K562 (cell line): Measurements from ENCODE around the gene BTBD2. TPM values are rescaled to one million over a fixed set of nuclear protein-coding genes. Genes with fewer than 3 reads are reported as not detected.
A peak's percentile ranks its signal among the peaks of the same experiment; 100 is the strongest.

Experiments
- CCAR2 ChIP-seq: fragments of 200-400 bp; formaldehyde crosslinking; IDR thresholded peaks from 2 replicates; pipeline ENCODE4 v1.6.1; 2017; ENCODE audit warnings: mild to moderate bottlenecking, low read depth, low read length
- CEBPG ChIP-seq, 3 experiments: fragments of 200-800 bp in 1 of 3; sonication (Bioruptor generic) in 1 of 3; sonication (generic) in 1 of 3; formaldehyde crosslinking in 1 of 3; IDR thresholded peaks in 2 of 3; conservative IDR thresholded peaks in 1 of 3; 2 replicates each; pipeline versions ENCODE4 v1.6.1 to v1.8.0; 2016 to 2022; ENCODE audit warnings: missing compliant biosample characterization in 2 of 3, missing genetic modification characterization in 2 of 3, mild to moderate bottlenecking in 1 of 3, missing genetic modification reagents in 1 of 3
- CGGBP1 ChIP-seq: fragments of 250-450 bp; sonication (Bioruptor Pico); IDR thresholded peaks from 2 replicates; pipeline ENCODE4 v1.9.0; 2021; ENCODE audit warnings: mild to moderate bottlenecking
- DNMT1 ChIP-seq: fragments of 450-650 bp; IDR thresholded peaks from 2 replicates; pipeline ENCODE4 v1.6.1; 2016; ENCODE audit warnings: antibody characterized with exemption, mild to moderate bottlenecking
- KDM2B ChIP-seq: fragments of 250-450 bp; sonication (Bioruptor Pico); IDR thresholded peaks from 2 replicates; pipeline ENCODE4 v1.8.0; 2021; ENCODE audit warnings: mild to moderate bottlenecking, moderate library complexity
- KLF10 ChIP-seq: fragments of 250-450 bp; sonication (Bioruptor Pico); IDR thresholded peaks from 2 replicates; pipeline ENCODE4 v1.6.1; 2021; ENCODE audit warnings: matching md5 sums
- MTF1 ChIP-seq: fragments of 250-450 bp; sonication (Bioruptor Pico); IDR thresholded peaks from 2 replicates; pipeline ENCODE4 v1.9.0; 2021; ENCODE audit warnings: moderate library complexity, mild to moderate bottlenecking, inconsistent platforms, borderline replicate concordance
- MXI1 ChIP-seq: IDR thresholded peaks from 2 replicates; pipeline ENCODE4 v1.6.1; 2011; ENCODE audit warnings: low read depth, mild to moderate bottlenecking, improper control_type of control experiment, low read length
- NFIX ChIP-seq: fragments of 250-450 bp; sonication (Bioruptor Pico); IDR thresholded peaks from 2 replicates; pipeline ENCODE4 v1.4.0; 2020; ENCODE audit warnings: low read depth, mild to moderate bottlenecking, moderate library complexity
- POU5F1 ChIP-seq: fragments of 150-350 bp; IDR thresholded peaks from 2 replicates; pipeline ENCODE4 v1.6.1; 2014; ENCODE audit warnings: borderline replicate concordance, low read length, low read depth, mild to moderate bottlenecking; ENCODE audit not compliant: partially characterized antibody
- RBM34 ChIP-seq: fragments of 200-400 bp; formaldehyde crosslinking; IDR thresholded peaks from 2 replicates; pipeline ENCODE4 v1.6.1; 2018; ENCODE audit warnings: low read length, borderline replicate concordance; ENCODE audit not compliant: insufficient read depth
- SIRT6 ChIP-seq: IDR thresholded peaks from one replicate; pipeline ENCODE4 v1.6.1; 2012; ENCODE audit warnings: low read depth, mild to moderate bottlenecking, control low read depth, inconsistent platforms, low read length, moderate library complexity
- TEAD1 ChIP-seq, 2 experiments: fragments of 450-650 bp in 1 of 2; sonication (generic) in 1 of 2; formaldehyde crosslinking; IDR thresholded peaks; 2 replicates each; pipeline versions ENCODE4 v1.4.0 to v1.8.0; 2020 to 2022; ENCODE audit warnings: mild to moderate bottlenecking in 2 of 2, missing genetic modification reagents in 1 of 2
- U2AF2 ChIP-seq: fragments of 200-400 bp; formaldehyde crosslinking; optimal IDR thresholded peaks from 2 replicates; pipeline ENCODE3; 2017; ENCODE audit warnings: low read depth, mild to moderate bottlenecking, low read length
- ZBTB33 ChIP-seq: sonication (generic); formaldehyde crosslinking; IDR thresholded peaks from 2 replicates; pipeline ENCODE4 v1.8.1; 2023; ENCODE audit warnings: mild to moderate bottlenecking, missing genetic modification reagents
- ZBTB9 ChIP-seq: fragments of 450-650 bp; formaldehyde crosslinking; IDR thresholded peaks from 2 replicates; pipeline ENCODE4 v1.4.0; 2020; ENCODE audit warnings: mild to moderate bottlenecking, moderate library complexity
- ZNF217 ChIP-seq: sonication (generic); formaldehyde crosslinking; IDR thresholded peaks from 2 replicates; pipeline ENCODE4 v1.8.0; 2022; ENCODE audit warnings: mild to moderate bottlenecking, missing genetic modification reagents
- ZNF592 ChIP-seq: fragments of 450-650 bp; IDR thresholded peaks from 2 replicates; pipeline ENCODE4 v1.6.1; 2017; ENCODE audit warnings: antibody characterized with exemption, mild to moderate bottlenecking
- ZSCAN29 ChIP-seq: fragments of 450-650 bp; IDR thresholded peaks from 2 replicates; pipeline ENCODE4 v1.6.1; 2017
- polyA plus RNA-seq, 8 experiments: library from polyadenylated mRNA; depleted of rRNA in 4 of 8; stranded (reverse) in 5 of 8; unstranded in 3 of 8; fragments of >200 nt; fragmentation: Nextera tagmentation in 2 of 8; fragmentation: Illumina TruSeq in 1 of 8; extraction: Ambion mirVana in 2 of 8; extraction: Trizol in 1 of 8; gene quantifications; 2 replicates each; pipeline versions ENCODE4 v1.2.1 to v1.2.3, GENCODE V29; 2011 to 2014; ENCODE audit warnings: inconsistent platforms in 1 of 8, missing spikeins in 1 of 8
- total RNA-seq, 7 experiments: library from RNA; depleted of rRNA in 6 of 7; stranded (reverse); fragments of >200 nt in 6 of 7; fragmentation: Illumina TruSeq in 2 of 7; extraction: Trizol in 2 of 7; gene quantifications; 2 replicates each; pipeline versions ENCODE4 v1.2.1 to v1.2.3, GENCODE V29; 2011 to 2021; ENCODE audit warnings: low replicate concordance in 1 of 7

The BTBD2 gene
- total and polyA plus RNA-seq, 9 of the 15 experiments (the other 6 are each of a cell fraction or from before 2014, with no cell fraction given), result 0.10 to 15.6 (median 6.9) TPM

GRCh38 chr19:2050991-2051772 lies 35.7 kb upstream of the BTBD2 start, which contains the start of gene MKNK2 (continued):
- TF ChIP-seq CEBPG (CRISPR knock-in tag; IDR thresholded peaks at IDR 0.05), result no peak
- no peak for TF ChIP-seq CEBPG (tag; conservative IDR thresholded peaks at IDR 0.05 in 1 of 2, IDR thresholded peaks at IDR 0.05 in 1 of 2)
- peak; percentile 56; the same call in 1 of the 2 replicates for TF ChIP-seq ZNF592
- TF ChIP-seq TEAD1 (CRISPR knock-in tag; IDR thresholded peaks at IDR 0.05), result peak in 1 of 2 experiments; percentile 69; a peak in 2 of 4 replicates
- TF ChIP-seq MTF1 (CRISPR knock-in tag), result no peak
- TF ChIP-seq RBM34, result no peak
- no peak for TF ChIP-seq ZSCAN29
- TF ChIP-seq KDM2B (CRISPR knock-in tag), result no peak
- no peak for TF ChIP-seq KLF10 (CRISPR knock-in tag)
- TF ChIP-seq SIRT6, result no peak
- no peak for TF ChIP-seq DNMT1
- no peak for TF ChIP-seq ZBTB9 (CRISPR knock-in tag)
- TF ChIP-seq CCAR2, result no peak
- peak; percentile 61 for TF ChIP-seq POU5F1
- no peak for TF ChIP-seq U2AF2
- TF ChIP-seq NFIX (CRISPR knock-in tag), result no peak
- TF ChIP-seq CGGBP1 (CRISPR knock-in tag), result 0 out of 2 replicates have a peak, but pooled peaks have one; percentile 4
- TF ChIP-seq ZBTB33 (CRISPR knock-in tag), result peak; percentile 69
- no peak for TF ChIP-seq MXI1
- TF ChIP-seq ZNF217 (CRISPR knock-in tag), result no peak
